Measurements from ENCODE around the gene VTN. TPM values are rescaled to one million over a fixed set of nuclear protein-coding genes. Genes with fewer than 3 reads are reported as not detected.

VTN gene
- total RNA-seq, 1 donor from 2014 or later, result 0.50 TPM

DNA sequence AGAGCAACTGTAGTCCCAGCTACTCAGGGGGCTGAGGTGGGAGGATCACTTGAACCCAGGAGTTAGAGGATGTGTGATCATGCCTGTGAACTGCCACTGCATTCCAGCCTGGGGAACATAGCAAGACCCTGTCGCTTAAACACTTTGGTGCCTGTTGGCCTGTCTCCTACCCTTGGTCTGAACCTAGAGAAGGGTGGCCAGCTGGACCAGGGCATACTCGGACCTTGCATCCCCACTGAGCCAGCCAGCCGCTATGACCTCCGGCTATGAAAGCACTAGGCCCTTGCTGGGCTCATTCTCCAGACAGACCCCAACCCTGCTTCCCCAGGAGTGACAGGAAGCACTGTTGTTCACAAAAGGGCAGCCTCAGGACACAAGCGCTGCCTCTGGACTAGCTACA is 39.4 kb downstream of the VTN start:
- Mint-ChIP-seq H3K36me3 (ENCODE audit: low read depth) (peaks cover 33% of the 10 kb centered on the region), H3K27ac (no peak overlapping the region), H3K4me3 (ENCODE audit: low read depth) (no peak overlapping the region), H3K27me3 (ENCODE audit: low read depth) (no peaks in the 10 kb centered on the region), H3K9me3 (no peaks in the 10 kb centered on the region), H3K4me1 (ENCODE audit: low read depth) (peaks cover 31% of the 10 kb centered on the region)
- DNase-seq (ENCODE audit: low spot score), result no peak
- intact Hi-C loops (cut with micrococcal nuclease), result loop anchor here (10.0 kb wide), 1 partner anchor 286 kb away; the partner anchor contains the start of gene NLK

DNA sequence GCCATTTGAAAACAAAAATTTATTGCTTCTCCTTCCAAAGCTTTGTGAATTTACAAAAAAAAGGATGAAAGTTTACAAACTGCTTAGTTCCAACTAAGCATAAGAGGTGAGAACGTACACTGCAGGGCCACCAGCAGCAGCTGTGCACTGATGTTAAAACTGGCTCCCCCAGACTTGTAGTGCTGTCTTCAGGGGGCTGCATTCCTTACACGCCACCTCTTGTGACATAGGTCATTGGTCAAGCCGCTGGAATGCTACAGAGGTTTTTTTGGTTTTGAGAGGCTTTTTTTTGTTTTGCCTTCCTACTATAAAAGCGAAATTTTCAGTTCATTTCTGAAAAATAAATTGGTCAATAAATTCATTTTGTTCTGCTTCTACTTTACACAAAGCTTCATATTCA is 41.8 kb downstream of the VTN start:
- no peaks in the 10 kb centered on the region for H3K27me3 Mint-ChIP-seq (ENCODE audit: low read depth)
- H3K36me3 Mint-ChIP-seq (ENCODE audit: low read depth), result peaks cover 36% of the 10 kb centered on the region
- no peak for DNase-seq (ENCODE audit: low spot score)
- no peak overlapping the region for H3K27ac Mint-ChIP-seq
- intact Hi-C loops (cut with micrococcal nuclease), result no loop called here
- peaks cover 18% of the 10 kb centered on the region for H3K4me1 Mint-ChIP-seq (ENCODE audit: low read depth)
- no peaks in the 10 kb centered on the region for H3K9me3 Mint-ChIP-seq
- no peak overlapping the region for H3K4me3 Mint-ChIP-seq (ENCODE audit: low read depth)

DNA sequence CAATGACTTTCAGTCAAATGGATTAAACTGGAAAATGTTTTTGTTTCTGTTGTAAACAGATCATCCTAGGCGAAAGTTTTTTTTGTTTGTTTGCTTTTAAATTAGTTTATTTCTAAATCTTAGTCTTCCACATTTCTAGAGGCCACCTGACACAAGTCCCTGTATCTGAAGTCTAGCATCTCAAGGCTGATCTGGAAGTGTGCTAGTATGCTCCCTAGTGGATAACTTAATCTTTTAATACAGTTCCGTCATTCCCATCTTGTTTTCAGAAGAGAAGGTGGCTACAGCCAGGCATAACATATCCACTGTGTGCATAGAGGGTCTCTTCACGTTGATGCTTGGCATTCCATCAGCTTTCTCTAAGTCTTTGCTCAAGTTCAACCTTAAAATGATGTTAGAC is 42.4 kb downstream of the VTN start:
- DNase-seq (ENCODE audit: low spot score), result no peak
- Mint-ChIP-seq H3K36me3 (ENCODE audit: low read depth) (peaks cover 41% of the 10 kb centered on the region), H3K27ac (no peak overlapping the region), H3K9me3 (no peaks in the 10 kb centered on the region), H3K4me3 (ENCODE audit: low read depth) (no peak overlapping the region), H3K4me1 (ENCODE audit: low read depth) (peaks cover 22% of the 10 kb centered on the region), H3K27me3 (ENCODE audit: low read depth) (no peaks in the 10 kb centered on the region)
- intact Hi-C loops (cut with micrococcal nuclease), result no loop called here

DNA sequence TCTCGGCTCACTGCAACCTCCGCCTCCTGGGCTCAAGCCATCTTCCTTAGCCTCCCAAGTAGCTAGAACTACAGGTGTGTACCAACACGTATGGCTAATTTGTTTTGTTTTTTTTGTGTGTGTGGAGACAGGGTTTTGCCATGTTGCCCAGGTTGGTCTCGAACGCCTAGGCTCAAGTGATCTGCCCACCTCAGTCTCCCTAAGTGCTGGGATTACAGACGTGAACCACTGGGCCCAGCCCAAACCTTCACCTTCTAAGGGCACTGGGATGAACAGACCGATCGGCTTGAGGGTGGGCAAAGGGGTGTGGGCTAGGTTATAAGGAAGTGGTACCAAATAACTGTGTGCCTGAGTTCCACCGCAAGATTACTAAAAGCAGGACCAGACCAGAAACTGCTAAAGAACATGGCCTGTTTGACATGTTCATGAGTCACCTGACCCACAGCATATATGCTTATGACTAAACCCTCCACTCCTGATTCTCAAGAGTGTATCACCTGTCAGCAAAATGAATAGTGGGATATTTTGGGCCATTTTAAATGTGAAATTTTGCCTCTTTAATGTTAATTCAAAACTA is 43.0 kb downstream of the VTN start:
- no peak overlapping the region for H3K4me3 Mint-ChIP-seq (ENCODE audit: low read depth)
- H3K4me1 Mint-ChIP-seq (ENCODE audit: low read depth), result peaks cover 26% of the 10 kb centered on the region
- no peaks in the 10 kb centered on the region for H3K9me3 Mint-ChIP-seq
- H3K36me3 Mint-ChIP-seq (ENCODE audit: low read depth), result peaks cover 46% of the 10 kb centered on the region
- no peaks in the 10 kb centered on the region for H3K27me3 Mint-ChIP-seq (ENCODE audit: low read depth)
- no peak for DNase-seq (ENCODE audit: low spot score)
- H3K27ac Mint-ChIP-seq, result peak overlapping the region; percentile 52
- intact Hi-C loops (cut with micrococcal nuclease), result no loop called here

DNA sequence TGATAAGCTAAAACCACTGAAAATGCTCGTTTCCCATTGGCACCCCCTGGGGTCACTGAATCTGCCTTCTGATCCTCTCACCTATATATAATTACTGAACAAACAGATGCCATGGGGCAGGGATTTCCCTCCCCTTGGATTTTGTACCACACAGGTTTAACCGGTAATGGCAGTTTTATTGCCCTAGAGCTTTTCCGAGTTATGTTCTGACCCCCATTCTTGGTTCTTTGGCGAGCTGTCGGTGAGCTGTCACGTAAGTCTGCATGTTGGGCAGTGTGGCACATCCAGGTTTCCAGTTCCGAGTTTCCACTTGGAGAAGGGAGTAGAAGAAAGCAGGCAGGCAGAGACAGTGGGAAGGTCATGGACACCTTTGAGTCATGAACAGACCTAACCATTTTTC is 44.0 kb downstream of the VTN start:
- no peaks in the 10 kb centered on the region for H3K27me3 Mint-ChIP-seq (ENCODE audit: low read depth)
- H3K27ac Mint-ChIP-seq, result no peak overlapping the region
- no peak overlapping the region for H3K4me3 Mint-ChIP-seq (ENCODE audit: low read depth)
- peaks cover 46% of the 10 kb centered on the region for H3K36me3 Mint-ChIP-seq (ENCODE audit: low read depth)
- no peak for DNase-seq (ENCODE audit: low spot score)
- peaks cover 34% of the 10 kb centered on the region for H3K4me1 Mint-ChIP-seq (ENCODE audit: low read depth)
- no peaks in the 10 kb centered on the region for H3K9me3 Mint-ChIP-seq
- intact Hi-C loops (cut with micrococcal nuclease), result no loop called here

DNA sequence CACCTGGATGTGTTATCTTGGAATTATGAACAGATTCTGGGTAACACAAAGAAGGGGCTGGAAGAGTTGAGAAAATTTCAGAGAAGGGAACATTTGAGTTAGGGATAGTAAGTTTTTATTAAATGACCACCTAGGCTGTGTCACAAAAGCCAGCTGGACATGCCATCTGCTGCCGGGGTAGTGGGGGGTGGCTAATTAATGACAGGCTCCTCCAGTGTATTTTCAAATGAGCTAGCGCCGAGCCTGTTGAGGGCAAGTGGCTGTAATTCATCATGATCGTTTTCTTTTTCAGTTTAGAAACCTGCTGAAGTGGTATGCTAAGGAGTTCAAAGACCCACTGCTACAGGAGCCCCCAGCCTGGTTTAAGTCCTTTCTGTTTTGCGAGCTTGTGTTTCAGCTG is 44.9 kb downstream of the VTN start:
- intact Hi-C loops (cut with micrococcal nuclease), result no loop called here
- H3K27ac Mint-ChIP-seq, result no peak overlapping the region
- DNase-seq (ENCODE audit: low spot score), result no peak
- peaks cover 53% of the 10 kb centered on the region for H3K36me3 Mint-ChIP-seq (ENCODE audit: low read depth)
- peaks cover 43% of the 10 kb centered on the region for H3K4me1 Mint-ChIP-seq (ENCODE audit: low read depth)
- no peak overlapping the region for H3K4me3 Mint-ChIP-seq (ENCODE audit: low read depth)
- no peaks in the 10 kb centered on the region for H3K9me3 Mint-ChIP-seq
- H3K27me3 Mint-ChIP-seq (ENCODE audit: low read depth), result no peaks in the 10 kb centered on the region

DNA sequence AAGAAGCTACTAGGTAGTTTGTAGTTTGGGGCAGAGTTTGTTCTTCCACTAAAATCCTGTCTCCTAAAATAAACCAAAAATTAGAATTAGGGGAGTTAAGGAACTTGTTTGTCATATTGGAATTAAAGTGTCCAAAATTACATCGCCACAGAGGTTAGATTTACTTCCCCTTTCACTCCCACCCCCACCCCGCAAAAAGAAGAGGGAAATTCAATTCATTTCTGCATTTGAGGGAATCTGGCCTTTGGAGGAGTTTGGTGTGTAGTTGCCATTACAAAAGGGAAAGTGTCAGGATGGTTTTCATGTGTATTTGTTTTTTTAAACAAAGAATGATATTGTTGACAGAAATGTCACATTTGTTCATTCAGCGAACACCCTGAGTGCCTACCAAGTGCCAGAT is 45.3 kb downstream of the VTN start:
- Mint-ChIP-seq H3K4me3 (ENCODE audit: low read depth) (no peak overlapping the region), H3K36me3 (ENCODE audit: low read depth) (peaks cover 55% of the 10 kb centered on the region)

DNA sequence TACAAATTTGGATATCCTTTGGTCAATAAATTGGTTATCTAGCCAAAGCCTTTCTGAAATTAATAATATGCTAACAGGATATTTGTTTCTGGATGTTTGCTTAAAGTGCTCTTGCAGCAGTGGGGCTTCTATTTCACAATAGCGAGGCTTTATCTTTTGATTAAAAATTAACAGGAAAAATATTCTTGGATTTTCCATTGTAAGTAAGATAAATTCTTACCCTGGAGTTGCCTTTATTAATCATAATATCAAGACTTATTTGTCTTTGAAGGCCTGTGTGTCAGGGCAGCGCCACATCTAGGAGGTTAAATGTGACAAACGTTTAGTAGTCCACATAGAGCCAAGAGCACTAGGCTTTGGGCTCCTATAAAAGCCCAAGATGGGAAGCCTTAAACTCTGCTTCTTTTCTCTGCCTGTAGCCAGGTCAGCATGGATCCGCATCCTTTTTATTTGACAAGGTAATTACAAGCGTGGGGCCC is 45.8 kb downstream of the VTN start:
- Mint-ChIP-seq H3K27ac (no peak overlapping the region), H3K36me3 (ENCODE audit: low read depth) (peaks cover 55% of the 10 kb centered on the region), H3K4me3 (ENCODE audit: low read depth) (no peak overlapping the region), H3K27me3 (ENCODE audit: low read depth) (no peaks in the 10 kb centered on the region), H3K4me1 (ENCODE audit: low read depth) (peaks cover 47% of the 10 kb centered on the region), H3K9me3 (no peaks in the 10 kb centered on the region)
- no peak for DNase-seq (ENCODE audit: low spot score)
- intact Hi-C loops (cut with micrococcal nuclease), result no loop called here

More for the DNA sequence above, 45.3 kb downstream of the VTN start:
- DNase-seq (ENCODE audit: low spot score), result no peak
- intact Hi-C loops (cut with micrococcal nuclease), result no loop called here
- Mint-ChIP-seq H3K27ac (no peak overlapping the region), H3K4me1 (ENCODE audit: low read depth) (peaks cover 47% of the 10 kb centered on the region), H3K27me3 (ENCODE audit: low read depth) (no peaks in the 10 kb centered on the region), H3K9me3 (no peaks in the 10 kb centered on the region)

DNA sequence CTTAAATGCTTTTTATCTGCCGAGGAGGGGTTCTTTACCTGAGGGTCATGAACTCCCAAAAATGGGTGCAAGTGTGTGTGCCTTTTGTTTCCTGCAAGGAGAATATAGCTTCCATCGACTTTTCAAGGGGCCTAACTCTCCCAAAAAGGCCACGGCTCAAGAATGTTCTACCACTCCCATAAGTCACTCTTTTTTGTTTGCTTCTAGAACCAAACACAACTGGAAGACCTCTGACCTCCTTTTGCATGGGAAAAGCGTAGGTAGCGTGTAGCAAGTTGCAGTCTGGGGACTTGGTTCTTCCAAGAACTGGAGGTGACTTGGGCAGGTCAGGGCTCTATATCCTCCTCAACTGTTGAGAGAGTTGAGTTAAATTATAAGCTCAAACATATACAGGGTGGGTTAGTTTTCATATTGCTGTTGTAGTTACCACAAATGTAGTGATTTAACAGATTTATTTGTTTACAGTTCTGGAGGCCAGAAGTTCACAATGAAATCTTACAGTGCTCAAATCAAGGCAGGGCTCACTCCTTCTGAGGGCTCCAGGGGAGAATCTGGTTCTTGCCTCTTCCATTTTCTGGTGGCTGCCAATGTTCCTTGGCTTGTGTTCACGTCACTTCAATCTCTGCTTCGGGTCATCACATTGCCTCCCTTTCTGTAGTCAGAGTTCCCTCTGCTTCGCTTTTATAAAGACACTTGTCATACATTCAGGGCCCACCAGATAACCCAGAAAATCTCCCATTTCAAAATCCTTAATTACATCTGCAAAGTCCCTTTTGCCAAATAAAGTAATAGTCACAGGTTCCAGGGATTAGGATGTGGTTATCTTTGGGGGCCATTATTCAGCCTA is 49.7 kb downstream of the VTN start:
- Mint-ChIP-seq H3K4me3 (ENCODE audit: low read depth) (peak overlapping the region; percentile 90), H3K36me3 (ENCODE audit: low read depth) (peaks cover 21% of the 10 kb centered on the region), H3K9me3 (no peaks in the 10 kb centered on the region), H3K4me1 (ENCODE audit: low read depth) (peaks cover 39% of the 10 kb centered on the region), H3K27me3 (ENCODE audit: low read depth) (no peaks in the 10 kb centered on the region), H3K27ac (peak overlapping the region; percentile 88)
- DNase-seq (ENCODE audit: low spot score), result no peak
- intact Hi-C loops (cut with micrococcal nuclease), result no loop called here

DNA sequence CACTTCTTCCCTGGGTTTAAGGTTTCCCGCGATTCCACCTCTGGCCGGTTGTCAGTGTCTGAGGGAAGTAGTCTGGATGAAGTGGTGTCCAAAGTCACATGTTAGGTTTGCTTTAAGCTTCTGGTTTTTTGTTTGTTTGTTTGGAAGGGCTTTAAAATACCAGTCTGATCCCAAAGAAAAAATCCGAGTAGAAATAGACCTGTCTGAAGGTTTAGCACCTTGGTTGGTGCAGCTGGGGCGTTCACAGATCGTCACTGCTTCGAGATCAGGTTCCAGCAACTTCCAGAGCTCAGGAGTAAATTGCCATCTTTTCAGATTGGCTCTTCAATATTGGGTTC is 50.5 kb downstream of the VTN start:
- peaks cover 39% of the 10 kb centered on the region for H3K4me1 Mint-ChIP-seq (ENCODE audit: low read depth)
- no peaks in the 10 kb centered on the region for H3K9me3 Mint-ChIP-seq
- H3K4me3 Mint-ChIP-seq (ENCODE audit: low read depth), result peak overlapping the region; percentile 90
- DNase-seq (ENCODE audit: low spot score), result no peak
- peak overlapping the region; percentile 88 for H3K27ac Mint-ChIP-seq
- no peaks in the 10 kb centered on the region for H3K27me3 Mint-ChIP-seq (ENCODE audit: low read depth)
- peaks cover 20% of the 10 kb centered on the region for H3K36me3 Mint-ChIP-seq (ENCODE audit: low read depth)
- intact Hi-C loops (cut with micrococcal nuclease), result loop anchor here (2.0 to 10.0 kb wide), 2 partner anchors 15 to 55 kb away; partner anchors contain the start of genes IFT20, SARM1, TNFAIP1 and VTN

DNA sequence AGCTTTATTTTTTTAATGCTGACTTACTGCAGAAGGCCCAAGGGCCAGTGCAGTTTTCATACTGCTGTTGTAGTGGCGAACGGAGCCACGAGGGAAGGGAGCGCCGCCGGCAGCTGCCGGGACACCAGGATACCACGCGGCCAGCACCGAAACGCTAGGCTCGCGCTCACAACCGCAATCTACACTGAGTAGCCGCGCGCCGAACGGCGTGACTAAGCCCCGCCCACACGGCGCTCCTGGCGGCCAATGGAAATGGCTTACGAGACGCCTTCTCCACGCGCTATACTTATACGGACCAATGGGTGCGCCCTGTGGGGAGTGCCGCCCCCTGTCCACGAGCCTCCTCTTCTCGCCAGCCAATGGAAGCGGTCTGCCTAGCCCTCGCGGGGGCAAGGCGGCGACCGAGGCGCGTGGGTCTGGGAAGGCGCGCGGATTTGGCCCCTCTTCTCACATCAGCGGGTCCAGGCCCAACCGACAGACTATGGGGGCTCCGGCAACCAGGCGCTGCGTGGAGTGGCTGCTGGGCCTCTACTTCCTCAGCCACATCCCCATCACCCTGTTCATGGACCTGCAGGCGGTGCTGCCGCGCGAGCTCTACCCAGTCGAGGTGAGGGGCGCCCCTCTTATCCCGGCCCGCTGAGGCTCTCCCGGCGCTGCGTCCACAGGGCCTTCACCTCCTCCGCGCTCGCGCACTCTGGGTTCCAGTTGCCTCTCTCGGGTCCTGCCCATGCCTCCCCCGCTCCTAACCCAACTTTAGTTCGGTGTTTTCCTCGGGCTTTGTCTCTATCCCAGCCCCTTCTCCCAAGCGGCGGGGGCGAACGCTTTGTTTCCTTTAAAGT is 51.1 kb downstream of the VTN start, which contains the start of gene TMEM97:
TSS of gene TMEM97 (plus strand) at position 442 of the 839 bp plus-strand sequence. CDS start at position 482, 40 bp downstream.
- peak; percentile 96 for DNase-seq (ENCODE audit: low spot score)
- Mint-ChIP-seq H3K27ac (peak within 1 kb of the TSS; percentile 88), H3K9me3 (no peaks in the 10 kb centered on the region), H3K36me3 (ENCODE audit: low read depth) (peaks cover 20% of the 10 kb centered on the region), H3K4me3 (ENCODE audit: low read depth) (peak within 1 kb of the TSS; percentile 90), H3K4me1 (ENCODE audit: low read depth) (peaks cover 39% of the 10 kb centered on the region), H3K27me3 (ENCODE audit: low read depth) (no peaks in the 10 kb centered on the region)
- intact Hi-C loops (cut with micrococcal nuclease), result loop anchor here (2.0 to 10.0 kb wide), 2 partner anchors 16 to 56 kb away; partner anchors contain the start of genes IFT20, SARM1, TNFAIP1 and VTN

DNA sequence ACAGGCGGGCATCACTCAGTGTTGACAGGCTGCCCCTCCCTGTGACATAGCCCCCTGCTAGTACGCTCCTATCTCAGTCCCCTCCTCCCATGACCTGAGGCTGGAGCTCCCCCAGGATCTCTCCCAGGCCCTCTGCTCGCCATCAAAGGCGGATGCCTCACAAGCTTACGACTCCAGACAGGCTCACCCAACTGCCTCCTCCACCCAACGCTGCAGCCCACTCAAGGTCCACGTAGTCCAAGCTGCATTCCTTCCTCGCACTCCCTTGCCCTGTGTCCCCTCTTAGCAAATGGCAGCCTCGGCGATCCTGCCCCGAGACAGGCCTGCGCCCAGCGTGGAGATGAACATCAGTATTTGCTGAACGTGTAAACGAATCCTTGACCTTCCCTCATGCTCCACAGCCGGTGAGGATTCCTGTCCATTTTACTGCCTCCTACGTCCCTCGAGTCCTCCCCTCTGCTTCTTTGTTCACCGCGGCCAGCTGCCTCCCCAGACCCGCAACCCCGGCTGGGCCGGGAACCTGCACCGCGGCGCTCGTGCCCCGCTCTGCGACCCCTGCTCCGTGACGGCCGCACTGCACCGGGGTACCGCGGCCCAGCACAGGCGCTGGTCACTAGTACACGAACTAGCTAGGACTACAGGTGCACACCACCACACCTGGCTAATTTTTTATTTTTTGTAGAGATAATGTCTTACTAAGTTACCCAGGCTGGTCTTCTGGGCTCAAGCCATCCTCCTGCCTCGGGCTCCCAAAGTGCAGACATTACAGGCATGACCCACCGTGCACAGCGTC is 51.9 kb downstream of the VTN start:
- H3K27me3 Mint-ChIP-seq (ENCODE audit: low read depth), result peaks cover 4% of the 10 kb centered on the region
- peak overlapping the region; percentile 88 for H3K27ac Mint-ChIP-seq
- intact Hi-C loops (cut with micrococcal nuclease), result loop anchor here (2.0 to 10.0 kb wide), 2 partner anchors 17 to 57 kb away; partner anchors contain the start of genes IFT20, SARM1, TNFAIP1 and VTN
- peak overlapping the region; percentile 90 for H3K4me3 Mint-ChIP-seq (ENCODE audit: low read depth)
- no peak for DNase-seq (ENCODE audit: low spot score)
- no peaks in the 10 kb centered on the region for H3K9me3 Mint-ChIP-seq
- peaks cover 19% of the 10 kb centered on the region for H3K36me3 Mint-ChIP-seq (ENCODE audit: low read depth)
- H3K4me1 Mint-ChIP-seq (ENCODE audit: low read depth), result peaks cover 39% of the 10 kb centered on the region

Measured in activated T-helper 2 cell treated with anti-CD3 and anti-CD28 coated beads, Interferon-gamma antibody, Interleukin-2, Interleukin-4, amounts not matched to agents 10 μg/mL and 5 μg/mL and 100 μg/mL, durations not matched to agents 14 hours and 24 hours and 36 hours (primary cell).